ENCODE results near the gene CTAGE6. TPM values are rescaled to one million over a fixed set of nuclear protein-coding genes. Genes with fewer than 3 reads are reported as not detected.

CTAGE6 gene
- total RNA-seq, 2 experiments from 2014 or later, result 1.5 to 1.9 TPM

Other genes starting within 250 kb of the CTAGE6 start
- gene CTAGE15, start 185.9 kb downstream of the CTAGE6 start, total RNA-seq, result under 1 TPM in 1 of 2 experiments, not detected in 1; 0.47 TPM
- gene TCAF2, start 136.7 kb downstream of the CTAGE6 start, total RNA-seq, result 10 to 100 TPM; 20.3 to 20.9 TPM
- gene TCAF1, start 144.5 kb upstream of the CTAGE6 start, total RNA-seq, result 10 to 100 TPM; 18.2 to 19.6 TPM
- not detected for gene OR2F2, start 177.5 kb upstream of the CTAGE6 start, total RNA-seq
- not detected for gene OR2F1, start 197.1 kb upstream of the CTAGE6 start, total RNA-seq
- gene OR6B1, start 242.6 kb upstream of the CTAGE6 start, total RNA-seq, result not detected